ENCODE results near the gene CLK4.
A peak's percentile ranks its signal among the peaks of the same experiment; 100 is the strongest.

CLK4 gene

GRCh38 chr5:178624631-178625546 lies 2.0 kb downstream of the CLK4 start:
- no peak for TF ChIP-seq CTCF (IDR thresholded peaks at IDR 0.05; ENCODE audit: low read depth, low read length, missing control alignments)
- in situ Hi-C loops (cut with HindIII; ENCODE audit: low pct_ligation_motif_present, low sequenced_read_pairs) = no loop called here
- no peaks in the 10 kb centered on the region for H3K27me3 ChIP-seq (replicated peaks)
- no peak for DNase-seq
- H3K27ac ChIP-seq = peak overlapping the region; percentile 97
- H3K4me3 ChIP-seq (ENCODE audit: low read depth, low read length) = peak overlapping the region; percentile 98
- peaks cover 16% of the 10 kb centered on the region for H3K36me3 ChIP-seq (replicated peaks)

- DNase-seq = no peak
Measured at GRCh38 chr5:178622679-178623247, 4.1 kb downstream of the CLK4 start.

GRCh38 chr5:178619390-178619789 lies 7.5 kb downstream of the CLK4 start:
- Histone ChIP-seq H3K36me3 (replicated peaks) (peaks cover 63% of the 10 kb centered on the region), H3K27me3 (replicated peaks) (no peaks in the 10 kb centered on the region), H3K4me3 (ENCODE audit: low read depth, low read length) (no peak overlapping the region), H3K27ac (no peak overlapping the region)
- TF ChIP-seq CTCF (IDR thresholded peaks at IDR 0.05; ENCODE audit: low read depth, low read length, missing control alignments) = no peak
- in situ Hi-C loops (cut with HindIII; ENCODE audit: low pct_ligation_motif_present, low sequenced_read_pairs) = no loop called here
- DNase-seq = no peak

More at GRCh38 chr5:178622679-178623247, 4.1 kb downstream of the CLK4 start:
- H3K4me3 ChIP-seq (ENCODE audit: low read depth, low read length) = no peak overlapping the region
- no peaks in the 10 kb centered on the region for H3K27me3 ChIP-seq (replicated peaks)
- no peak overlapping the region for H3K27ac ChIP-seq
- no peak for TF ChIP-seq CTCF (IDR thresholded peaks at IDR 0.05; ENCODE audit: low read depth, low read length, missing control alignments)
- peaks cover 31% of the 10 kb centered on the region for H3K36me3 ChIP-seq (replicated peaks)
- in situ Hi-C loops (cut with HindIII; ENCODE audit: low pct_ligation_motif_present, low sequenced_read_pairs) = no loop called here

- Histone ChIP-seq H3K4me3 (ENCODE audit: low read depth, low read length) (no peak overlapping the region), H3K36me3 (replicated peaks) (peaks cover 73% of the 10 kb centered on the region), H3K27ac (no peak overlapping the region), H3K27me3 (replicated peaks) (no peaks in the 10 kb centered on the region)
- in situ Hi-C loops (cut with HindIII; ENCODE audit: low pct_ligation_motif_present, low sequenced_read_pairs) = no loop called here
- no peak for DNase-seq
- no peak for TF ChIP-seq CTCF (IDR thresholded peaks at IDR 0.05; ENCODE audit: low read depth, low read length, missing control alignments)
Measured at GRCh38 chr5:178612299-178612698, 14.6 kb downstream of the CLK4 start.

GRCh38 chr5:178606269-178606668 lies 20.6 kb downstream of the CLK4 start:
- Histone ChIP-seq H3K27ac (no peak overlapping the region), H3K4me3 (ENCODE audit: low read depth, low read length) (no peak overlapping the region), H3K36me3 (replicated peaks) (peaks cover 65% of the 10 kb centered on the region), H3K27me3 (replicated peaks) (no peaks in the 10 kb centered on the region)
- no peak for DNase-seq
- TF ChIP-seq CTCF (IDR thresholded peaks at IDR 0.05; ENCODE audit: low read depth, low read length, missing control alignments) = no peak
- in situ Hi-C loops (cut with HindIII; ENCODE audit: low pct_ligation_motif_present, low sequenced_read_pairs) = no loop called here
